GM20000 (cell line): ENCODE data around the gene GCK.

ENCODE experiments used
- DNase-seq: peaks from one replicate; pipeline ENCODE4 v3.0.0; 2012; ENCODE audit warnings: low spot score
- TF ChIP-seq, protein P1 (sequence below): IDR thresholded peaks from 2 replicates; pipeline ENCODE4 v1.5.1; 2012; ENCODE audit warnings: mild to moderate bottlenecking, control low read depth; ENCODE audit errors: extremely low read depth, missing control alignments

GCK gene

DNA sequence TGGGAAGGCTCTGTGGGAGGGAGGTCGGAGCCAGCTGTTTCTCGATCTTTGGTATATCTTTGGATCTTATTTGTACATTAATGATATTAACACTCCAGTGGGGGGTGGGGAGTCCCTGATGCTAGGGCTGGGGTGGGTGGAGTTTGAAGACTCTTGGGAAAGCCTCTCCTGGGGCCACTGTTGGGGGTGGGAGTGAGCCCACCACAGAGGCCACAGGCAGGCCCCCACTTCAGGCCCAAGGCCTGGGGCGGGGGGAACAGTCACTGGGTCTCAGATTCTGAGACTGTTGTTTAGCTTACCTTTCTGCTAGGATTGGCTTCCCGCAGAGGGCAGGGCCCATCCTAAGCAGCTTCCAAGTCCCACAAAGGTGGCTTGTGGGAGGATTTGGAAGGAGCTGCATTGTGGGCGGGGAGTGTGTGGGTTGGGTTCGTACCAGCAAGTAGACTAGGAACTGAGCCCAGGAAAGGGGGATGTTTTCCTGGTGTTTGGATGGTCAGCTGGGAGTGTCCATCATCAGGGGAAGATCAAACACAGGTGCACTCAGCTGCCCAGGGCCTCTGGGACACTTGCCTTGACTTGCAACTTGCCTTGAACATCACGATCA, 23.4 kb upstream of the GCK start:
- DNase-seq, result no peak
- TF ChIP-seq, protein P1, sequence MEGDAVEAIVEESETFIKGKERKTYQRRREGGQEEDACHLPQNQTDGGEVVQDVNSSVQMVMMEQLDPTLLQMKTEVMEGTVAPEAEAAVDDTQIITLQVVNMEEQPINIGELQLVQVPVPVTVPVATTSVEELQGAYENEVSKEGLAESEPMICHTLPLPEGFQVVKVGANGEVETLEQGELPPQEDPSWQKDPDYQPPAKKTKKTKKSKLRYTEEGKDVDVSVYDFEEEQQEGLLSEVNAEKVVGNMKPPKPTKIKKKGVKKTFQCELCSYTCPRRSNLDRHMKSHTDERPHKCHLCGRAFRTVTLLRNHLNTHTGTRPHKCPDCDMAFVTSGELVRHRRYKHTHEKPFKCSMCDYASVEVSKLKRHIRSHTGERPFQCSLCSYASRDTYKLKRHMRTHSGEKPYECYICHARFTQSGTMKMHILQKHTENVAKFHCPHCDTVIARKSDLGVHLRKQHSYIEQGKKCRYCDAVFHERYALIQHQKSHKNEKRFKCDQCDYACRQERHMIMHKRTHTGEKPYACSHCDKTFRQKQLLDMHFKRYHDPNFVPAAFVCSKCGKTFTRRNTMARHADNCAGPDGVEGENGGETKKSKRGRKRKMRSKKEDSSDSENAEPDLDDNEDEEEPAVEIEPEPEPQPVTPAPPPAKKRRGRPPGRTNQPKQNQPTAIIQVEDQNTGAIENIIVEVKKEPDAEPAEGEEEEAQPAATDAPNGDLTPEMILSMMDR, result no peak

- DNase-seq, result no peak
- TF ChIP-seq, protein P1, result no peak
Measured at GRCh38 chr7:44212018-44212417, 22.8 kb upstream of the GCK start.

- TF ChIP-seq, protein P1, result no peak
- DNase-seq, result no peak
Measured at GRCh38 chr7:44211126-44211675, 22.0 kb upstream of the GCK start.

DNA sequence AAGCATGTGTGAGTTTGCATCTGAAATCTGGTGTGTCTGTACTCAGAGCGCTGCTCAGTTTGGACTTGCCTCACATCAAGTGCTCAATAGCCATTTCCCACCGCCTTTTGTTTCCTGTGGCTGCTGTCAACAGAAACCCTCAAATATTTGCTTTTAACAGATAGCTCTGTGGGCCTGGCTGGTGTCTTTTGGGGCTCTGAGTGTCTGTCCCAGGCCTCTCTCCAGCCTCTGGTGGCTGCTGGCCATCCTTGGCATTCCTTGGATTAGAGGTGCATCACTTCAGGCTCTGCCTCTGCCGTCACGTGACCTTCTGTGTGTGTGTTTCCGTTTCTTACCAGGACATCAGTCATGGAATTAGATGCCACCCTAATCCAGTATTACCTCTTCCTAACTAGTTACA, 20.9 kb upstream of the GCK start:
- DNase-seq, result no peak
- TF ChIP-seq, protein P1, result no peak

DNA sequence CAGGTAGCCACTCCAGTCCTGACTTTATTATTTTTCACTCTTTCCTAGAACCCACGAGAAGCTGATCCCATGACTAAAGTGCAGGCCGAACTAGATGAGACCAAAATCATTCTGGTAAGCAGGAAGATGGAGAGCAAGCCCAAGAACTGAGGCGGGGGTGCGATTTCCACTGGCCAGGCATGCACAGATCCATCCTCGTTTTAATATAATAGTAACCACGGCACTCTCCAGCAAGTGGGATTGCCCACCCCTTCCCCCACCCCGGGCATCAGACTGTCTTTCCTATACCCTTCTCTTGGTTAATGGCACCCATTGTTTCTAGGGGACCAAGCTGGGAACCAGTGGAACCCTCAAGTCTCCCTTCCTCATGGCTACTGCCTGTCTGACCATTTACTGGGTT, 18.8 kb upstream of the GCK start:
- DNase-seq, result no peak
- TF ChIP-seq, protein P1, result no peak

GRCh38 chr7:44206008-44206407, 16.8 kb upstream of the GCK start:
- TF ChIP-seq, protein P1, result no peak

GRCh38 chr7:44201813-44202212, 12.6 kb upstream of the GCK start:
- TF ChIP-seq, protein P1, result no peak
- no peak for DNase-seq

More at GRCh38 chr7:44206008-44206407, 16.8 kb upstream of the GCK start:
- no peak for DNase-seq
